Karpas-422 (cell line): ENCODE measurements around the gene SFXN4. TPM values are rescaled to one million over a fixed set of nuclear protein-coding genes. Genes with fewer than 3 reads are reported as not detected.
"Not testable (repeated sequence)": the region's sequence is repeated elsewhere in the genome, so short reads cannot be mapped to it uniquely, and the experiment has no call there.

Experiments
- DNase-seq: peaks from one replicate; pipeline ENCODE4 v3.0.0-alpha.2; 2015
- H2AFZ ChIP-seq: fragments of 200-600 bp; sonication (generic); 2 replicates; pipeline ENCODE4 v1.6.1; 2014; ENCODE audit warnings: antibody characterized with exemption, low read length, mixed read lengths
- H3K27ac ChIP-seq: fragments of 200-600 bp; sonication (generic); 2 replicates; pipeline ENCODE4 v1.5.1; 2014; ENCODE audit warnings: mild to moderate bottlenecking, low read length, moderate library complexity
- H3K27me3 ChIP-seq: fragments of 200-600 bp; sonication (generic); 2 replicates; pipeline ENCODE4 v1.6.1; 2014; ENCODE audit warnings: low read length, mixed read lengths
- H3K36me3 ChIP-seq: fragments of 200-600 bp; sonication (generic); 2 replicates; pipeline ENCODE4 v1.6.1; 2014; ENCODE audit warnings: low read length, mixed read lengths; ENCODE audit not compliant: insufficient read depth
- H3K4me1 ChIP-seq: fragments of 200-600 bp; sonication (generic); 2 replicates; pipeline ENCODE4 v1.6.1; 2014; ENCODE audit warnings: mild to moderate bottlenecking, low read length, mixed read lengths
- H3K4me2 ChIP-seq: fragments of 200-600 bp; sonication (generic); 2 replicates; pipeline ENCODE4 v1.6.1; 2014; ENCODE audit warnings: low read length, low read depth, mild to moderate bottlenecking; ENCODE audit not compliant: poor library complexity, severe bottlenecking
- H3K4me3 ChIP-seq: fragments of 200-600 bp; sonication (generic); 2 replicates; pipeline ENCODE4 v1.5.1; 2014; ENCODE audit warnings: mild to moderate bottlenecking, antibody characterized with exemption, low read length, mixed read lengths
- H3K79me2 ChIP-seq: fragments of 200-600 bp; sonication (generic); 2 replicates; pipeline ENCODE4 v1.6.1; 2014; ENCODE audit warnings: mild to moderate bottlenecking, low read length, mixed read lengths
- H3K9ac ChIP-seq: fragments of 200-600 bp; sonication (generic); 2 replicates; pipeline ENCODE4 v1.6.0; 2014; ENCODE audit warnings: low read length
- H3K9me2 ChIP-seq: fragments of 200-600 bp; sonication (generic), shearing (Covaris generic); replicated peaks from 2 replicates; pipeline ENCODE4 v1.6.0; 2014; ENCODE audit warnings: mild to moderate bottlenecking, low read length, moderate library complexity; ENCODE audit not compliant: insufficient read depth
- H3K9me3 ChIP-seq: fragments of 300-700, 200-600 bp; sonication (generic); 2 replicates; pipeline ENCODE4 v1.6.1; 2014; ENCODE audit warnings: low read length, mixed read lengths
- H4K20me1 ChIP-seq: fragments of 200-600 bp; sonication (generic); 2 replicates; pipeline ENCODE4 v1.6.1; 2014; ENCODE audit warnings: mild to moderate bottlenecking, antibody characterized with exemption, low read length, low read depth; ENCODE audit not compliant: insufficient read depth
- total RNA-seq: library from RNA; depleted of rRNA; stranded (reverse); fragments of >200 nt; shearing (Covaris generic); gene quantifications from 2 replicates; pipeline ENCODE4 v1.2.3, GENCODE V29; 2014; ENCODE audit warnings: low replicate concordance

Gene SFXN4
- total RNA-seq, 1 experiment from 2014 or later = 48.2 TPM

DNA sequence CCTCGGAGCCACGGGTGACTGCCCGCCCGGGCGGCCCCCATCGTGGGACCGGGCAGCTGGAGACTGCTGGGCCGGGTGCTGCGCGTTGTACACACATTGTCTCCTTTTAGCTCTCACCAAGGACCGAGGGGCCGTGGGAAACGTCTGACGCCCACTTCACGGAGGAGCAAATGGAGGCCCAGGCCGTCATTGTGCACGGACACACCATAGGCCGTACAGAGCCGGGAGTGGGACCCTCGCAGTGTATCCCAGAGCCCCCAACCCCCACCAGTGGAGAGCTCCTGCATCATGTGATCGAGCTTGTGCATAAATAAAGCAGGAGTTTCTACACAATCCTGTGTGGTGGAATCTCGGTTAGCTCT lies 60.9 kb downstream of the SFXN4 start:
- Histone ChIP-seq H3K9ac (peak overlapping the region; percentile 86), H3K9me2 (no peaks in the 10 kb centered on the region), H3K4me1 (peaks cover 27% of the 10 kb centered on the region), H3K79me2 (peaks cover 19% of the 10 kb centered on the region), H3K27ac (0 out of 2 replicates have a peak overlapping the region, but pooled peaks have one; percentile 42), H3K36me3 (no peaks in the 10 kb centered on the region), H3K4me3 (peak overlapping the region; percentile 87), H3K9me3 (no peaks in the 10 kb centered on the region), H3K27me3 (no peaks in the 10 kb centered on the region), H2AFZ (peak overlapping the region; percentile 65; the same call in 1 of the 2 replicates), H3K4me2 (peak overlapping the region; percentile 81), H4K20me1 (no peaks in the 10 kb centered on the region)
- DNase-seq = peak; percentile 52

GRCh38 chr10:119103903-119104653 lies 61.4 kb downstream of the SFXN4 start, which contains the start of gene DENND10:
Gene DENND10, plus strand, starts transcription at chr10:119104113. Its CDS starts 30 bp downstream, at chr10:119104143.
- peaks cover 27% of the 10 kb centered on the region for H3K4me1 ChIP-seq
- H4K20me1 ChIP-seq = no peaks in the 10 kb centered on the region
- H3K4me2 ChIP-seq = peak within 1 kb of the TSS; percentile 81
- H3K27ac ChIP-seq = 0 out of 2 replicates have a peak within 1 kb of the TSS, but pooled peaks have one; percentile 42
- H3K79me2 ChIP-seq = peaks cover 19% of the 10 kb centered on the region
- no peaks in the 10 kb centered on the region for H3K27me3 ChIP-seq
- peak; percentile 90 for DNase-seq
- no peaks in the 10 kb centered on the region for H3K9me2 ChIP-seq
- peak within 1 kb of the TSS; percentile 65 for H2AFZ ChIP-seq
- H3K9ac ChIP-seq = peak within 1 kb of the TSS; percentile 86
- no peaks in the 10 kb centered on the region for H3K36me3 ChIP-seq
- H3K9me3 ChIP-seq = no peaks in the 10 kb centered on the region
- H3K4me3 ChIP-seq = peak within 1 kb of the TSS; percentile 87

- Histone ChIP-seq H3K79me2 (peaks cover 19% of the 10 kb centered on the region), H2AFZ (no peak overlapping the region; the same call in 1 of the 2 replicates)
These were observed 62.1 kb downstream of the SFXN4 start for GRCh38 chr10:119103241-119103902.

GRCh38 chr10:119101366-119102098 lies 64.0 kb downstream of the SFXN4 start:
- no peaks in the 10 kb centered on the region for H3K9me2 ChIP-seq
- no peaks in the 10 kb centered on the region for H4K20me1 ChIP-seq
- H2AFZ ChIP-seq = no peak overlapping the region
- H3K27me3 ChIP-seq = no peaks in the 10 kb centered on the region
- no peak overlapping the region; the same call in 1 of the 2 replicates for H3K4me3 ChIP-seq
- H3K79me2 ChIP-seq = peaks cover 19% of the 10 kb centered on the region
- peaks cover 27% of the 10 kb centered on the region for H3K4me1 ChIP-seq
- H3K4me2 ChIP-seq = peak overlapping the region; percentile 41
- no peaks in the 10 kb centered on the region for H3K9me3 ChIP-seq
- H3K36me3 ChIP-seq = no peaks in the 10 kb centered on the region
- DNase-seq = no peak
- H3K27ac ChIP-seq = no peak overlapping the region
- no peak overlapping the region for H3K9ac ChIP-seq

More at GRCh38 chr10:119103241-119103902, 62.1 kb downstream of the SFXN4 start:
- no peak overlapping the region for H3K4me3 ChIP-seq
- H3K27me3 ChIP-seq = no peaks in the 10 kb centered on the region
- no peaks in the 10 kb centered on the region for H4K20me1 ChIP-seq
- DNase-seq = no peak
- H3K4me1 ChIP-seq = peaks cover 27% of the 10 kb centered on the region
- no peak overlapping the region for H3K9ac ChIP-seq
- H3K9me2 ChIP-seq = no peaks in the 10 kb centered on the region
- H3K4me2 ChIP-seq = no peak overlapping the region
- no peaks in the 10 kb centered on the region for H3K36me3 ChIP-seq
- H3K9me3 ChIP-seq = no peaks in the 10 kb centered on the region
- H3K27ac ChIP-seq = no peak overlapping the region

GRCh38 chr10:119100434-119101238 lies 64.9 kb downstream of the SFXN4 start:
- peaks cover 26% of the 10 kb centered on the region for H3K4me1 ChIP-seq
- no peak overlapping the region for H3K4me2 ChIP-seq
- no peak overlapping the region for H2AFZ ChIP-seq
- peaks cover 11% of the 10 kb centered on the region for H3K79me2 ChIP-seq
- no peaks in the 10 kb centered on the region for H3K9me2 ChIP-seq
- H3K36me3 ChIP-seq = no peaks in the 10 kb centered on the region
- H4K20me1 ChIP-seq = no peaks in the 10 kb centered on the region
- no peaks in the 10 kb centered on the region for H3K9me3 ChIP-seq
- no peak overlapping the region for H3K4me3 ChIP-seq
- H3K9ac ChIP-seq = no peak overlapping the region
- H3K27me3 ChIP-seq = no peaks in the 10 kb centered on the region
- DNase-seq = no peak
- H3K27ac ChIP-seq = no peak overlapping the region

GRCh38 chr10:119098576-119098975 lies 66.9 kb downstream of the SFXN4 start:
- H3K36me3 ChIP-seq = no peaks in the 10 kb centered on the region
- no peak overlapping the region for H3K27ac ChIP-seq
- DNase-seq = no peak
- H2AFZ ChIP-seq = no peak overlapping the region
- H3K79me2 ChIP-seq = no peaks in the 10 kb centered on the region
- no peaks in the 10 kb centered on the region for H4K20me1 ChIP-seq
- no peaks in the 10 kb centered on the region for H3K9me2 ChIP-seq
- no peak overlapping the region for H3K4me2 ChIP-seq
- H3K4me3 ChIP-seq = no peak overlapping the region
- H3K4me1 ChIP-seq = peaks cover 22% of the 10 kb centered on the region
- no peaks in the 10 kb centered on the region for H3K9me3 ChIP-seq
- no peaks in the 10 kb centered on the region for H3K27me3 ChIP-seq
- H3K9ac ChIP-seq = no peak overlapping the region

GRCh38 chr10:119096641-119097415 lies 68.7 kb downstream of the SFXN4 start:
- not testable (repeated sequence) for H3K36me3 ChIP-seq, H4K20me1 ChIP-seq, H3K4me1 ChIP-seq, H2AFZ ChIP-seq, H3K9ac ChIP-seq, H3K9me2 ChIP-seq, H3K4me2 ChIP-seq, H3K79me2 ChIP-seq, H3K27me3 ChIP-seq, H3K27ac ChIP-seq, DNase-seq, H3K9me3 ChIP-seq, H3K4me3 ChIP-seq
